ENCODE measurements around the gene RASSF5.
A peak's percentile ranks its signal among the peaks of the same experiment; 100 is the strongest.

Gene RASSF5

GRCh38 chr1:206469933-206470691, 37.2 kb upstream of the RASSF5 start, which contains the start of gene IKBKE:
TSS of gene IKBKE (plus strand) at chr1:206470476. CDS start at chr1:206473228, 2,752 bp downstream.
- peak; percentile 31 for TF ChIP-seq CTCF (IDR thresholded peaks at IDR 0.05; ENCODE audit: insufficient read depth, low read depth, low read length, missing control alignments)
- peak within 1 kb of the TSS; percentile 79 for H3K4me3 ChIP-seq (ENCODE audit: low read length)
- peak; percentile 73 for DNase-seq (ENCODE audit: low read depth)

- TF ChIP-seq CTCF (IDR thresholded peaks at IDR 0.05; ENCODE audit: insufficient read depth, low read depth, low read length, missing control alignments): no peak
- DNase-seq (ENCODE audit: low read depth): peak; percentile 62
Measured at GRCh38 chr1:206470692-206471414, 36.5 kb upstream of the RASSF5 start.

DNA sequence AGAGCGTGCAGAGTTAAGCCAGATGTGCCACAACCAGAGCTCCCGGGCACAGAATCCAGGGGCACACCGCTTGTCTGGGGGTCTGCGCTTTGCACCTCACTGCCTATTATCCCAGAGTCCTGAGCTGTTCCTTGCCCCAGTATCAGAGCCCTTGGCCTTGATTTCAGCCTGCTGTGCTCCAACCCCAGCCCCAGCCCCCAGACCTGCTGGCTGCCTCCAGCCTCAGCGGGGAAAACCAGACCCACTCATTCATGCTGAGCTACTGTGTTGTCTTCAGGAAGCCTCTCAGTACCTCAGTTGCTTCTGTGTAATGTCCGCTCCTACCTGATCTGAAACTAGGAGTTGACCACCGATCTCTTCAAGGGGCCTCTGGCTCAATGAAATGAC, 35.9 kb upstream of the RASSF5 start:
- peak overlapping the region; percentile 79 for H3K4me3 ChIP-seq (ENCODE audit: low read length)
- DNase-seq (ENCODE audit: low read depth): no peak
- TF ChIP-seq CTCF (IDR thresholded peaks at IDR 0.05; ENCODE audit: insufficient read depth, low read depth, low read length, missing control alignments): no peak

More at GRCh38 chr1:206470692-206471414, 36.5 kb upstream of the RASSF5 start:
- peak overlapping the region; percentile 79 for H3K4me3 ChIP-seq (ENCODE audit: low read length)

GRCh38 chr1:206472024-206472423, 35.3 kb upstream of the RASSF5 start:
- no peak for TF ChIP-seq CTCF (IDR thresholded peaks at IDR 0.05; ENCODE audit: insufficient read depth, low read depth, low read length, missing control alignments)
- no peak overlapping the region for H3K4me3 ChIP-seq (ENCODE audit: low read length)
- no peak for DNase-seq (ENCODE audit: low read depth)

GRCh38 chr1:206472454-206472853, 34.9 kb upstream of the RASSF5 start:
- H3K4me3 ChIP-seq (ENCODE audit: low read length): no peak overlapping the region
- DNase-seq (ENCODE audit: low read depth): peak; percentile 49
- TF ChIP-seq CTCF (IDR thresholded peaks at IDR 0.05; ENCODE audit: insufficient read depth, low read depth, low read length, missing control alignments): no peak

GRCh38 chr1:206472886-206473285, 34.4 kb upstream of the RASSF5 start:
- no peak for DNase-seq (ENCODE audit: low read depth)
- TF ChIP-seq CTCF (IDR thresholded peaks at IDR 0.05; ENCODE audit: insufficient read depth, low read depth, low read length, missing control alignments): no peak
- no peak overlapping the region for H3K4me3 ChIP-seq (ENCODE audit: low read length)

Data from epithelial cell of esophagus (primary cell).